EL (cell line): ENCODE results near the gene FGGY.
"Not testable (repeated sequence)": the region's sequence is repeated elsewhere in the genome, so short reads cannot be mapped to it uniquely, and the experiment has no call there.

Experiments used
- DNase-seq: peaks from one replicate; pipeline ENCODE4 v3.0.0-alpha.2; 2016

FGGY gene

DNA sequence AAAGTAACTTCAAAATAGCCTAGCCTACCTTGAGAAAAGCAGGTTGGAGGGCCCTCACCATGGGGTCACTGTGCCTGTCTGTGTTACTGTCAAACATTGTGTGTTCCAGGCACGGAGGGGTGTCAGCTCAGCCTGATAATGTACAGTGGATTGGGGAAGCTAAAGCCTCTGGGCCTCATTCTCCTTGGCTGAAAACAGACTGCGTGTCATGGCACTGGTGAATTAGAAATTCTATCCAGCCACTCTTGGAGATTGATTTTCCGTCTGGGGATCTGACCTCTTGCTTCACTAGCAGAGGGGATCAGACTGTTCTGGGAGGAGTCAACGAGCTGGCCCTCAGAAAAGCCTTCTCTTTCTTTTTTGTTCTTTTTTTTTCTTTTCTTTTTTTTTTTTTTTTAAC is 394.4 kb downstream of the FGGY start:
- DNase-seq: no peak

GRCh38 chr1:59692591-59692990 is 395.7 kb downstream of the FGGY start:
- DNase-seq: peak; percentile 97

- DNase-seq: no peak
Measured at GRCh38 chr1:59693406-59693805, 396.5 kb downstream of the FGGY start.

GRCh38 chr1:59695252-59695651 is 398.4 kb downstream of the FGGY start:
- DNase-seq: peak; percentile 27

GRCh38 chr1:59696421-59697115 is 399.7 kb downstream of the FGGY start:
- no peak for DNase-seq

- DNase-seq: no peak
Measured at GRCh38 chr1:59697150-59697800, 400.4 kb downstream of the FGGY start.

DNA sequence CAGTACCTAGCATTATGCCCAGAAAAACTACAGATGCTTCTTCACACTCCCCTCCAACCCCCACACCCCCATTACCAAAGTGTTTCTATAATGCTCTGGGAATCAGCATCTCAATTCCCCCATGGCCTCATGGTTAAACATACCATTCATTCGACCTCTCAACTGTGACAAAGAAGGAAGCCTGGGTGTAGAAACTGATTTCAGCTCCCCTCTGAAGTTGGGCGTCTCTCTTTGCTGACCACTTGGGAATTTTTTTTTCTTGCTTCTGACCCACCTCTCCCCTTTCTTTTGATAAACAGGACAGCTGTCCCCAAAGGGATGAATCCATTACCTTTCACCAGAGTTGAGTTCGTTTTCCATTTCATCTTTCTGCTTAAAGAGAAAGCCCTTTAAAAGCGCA is 401.5 kb downstream of the FGGY start:
- DNase-seq: no peak

- peak; percentile 53 for DNase-seq
Measured at GRCh38 chr1:59699227-59699847, 402.4 kb downstream of the FGGY start.

DNA sequence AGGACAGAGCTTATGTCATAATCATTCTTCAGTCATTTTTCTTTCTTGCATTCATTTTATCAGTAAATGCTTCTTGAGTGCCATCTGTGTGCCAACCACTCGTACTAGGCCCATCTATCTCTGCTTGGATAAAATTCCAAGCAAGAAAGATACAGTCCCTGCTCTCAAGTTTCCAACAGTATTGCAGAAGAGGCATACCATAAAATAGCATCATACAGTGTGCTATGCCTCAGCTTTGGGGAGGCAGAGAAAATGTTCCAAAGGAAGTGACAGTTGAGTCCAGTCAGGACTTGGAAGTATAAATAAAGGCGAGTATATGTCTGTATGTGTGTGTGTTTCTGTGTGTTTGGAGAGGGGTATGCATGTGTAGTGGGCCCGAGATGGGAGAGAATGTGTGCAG is 404.5 kb downstream of the FGGY start:
- no peak for DNase-seq

GRCh38 chr1:59703226-59703917 is 406.5 kb downstream of the FGGY start:
- DNase-seq: peak; percentile 61

DNA sequence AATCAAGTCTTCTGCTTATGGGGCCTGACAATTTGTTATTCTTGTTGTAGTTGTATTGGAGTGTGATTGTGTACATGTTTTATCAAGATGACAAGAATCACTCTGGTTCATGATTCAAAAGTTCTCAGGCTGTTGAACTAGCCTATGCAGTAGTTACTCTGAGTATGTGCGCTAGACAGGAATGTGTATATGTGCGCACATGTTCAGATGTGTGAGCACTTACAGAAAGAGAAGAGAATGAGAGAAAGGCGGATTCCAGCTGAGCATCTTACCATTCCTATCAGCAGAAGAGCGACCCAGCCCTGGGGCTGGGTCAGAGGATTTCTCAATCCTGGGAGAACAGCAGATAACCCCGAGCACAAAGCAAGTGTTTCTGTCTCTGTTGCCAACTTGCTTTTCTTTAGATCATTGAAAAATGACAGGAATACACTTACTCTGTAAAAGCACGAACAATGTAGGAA is 407.1 kb downstream of the FGGY start:
- DNase-seq: peak; percentile 23

- DNase-seq: no peak
Measured at GRCh38 chr1:59704716-59705115, 407.8 kb downstream of the FGGY start.

DNA sequence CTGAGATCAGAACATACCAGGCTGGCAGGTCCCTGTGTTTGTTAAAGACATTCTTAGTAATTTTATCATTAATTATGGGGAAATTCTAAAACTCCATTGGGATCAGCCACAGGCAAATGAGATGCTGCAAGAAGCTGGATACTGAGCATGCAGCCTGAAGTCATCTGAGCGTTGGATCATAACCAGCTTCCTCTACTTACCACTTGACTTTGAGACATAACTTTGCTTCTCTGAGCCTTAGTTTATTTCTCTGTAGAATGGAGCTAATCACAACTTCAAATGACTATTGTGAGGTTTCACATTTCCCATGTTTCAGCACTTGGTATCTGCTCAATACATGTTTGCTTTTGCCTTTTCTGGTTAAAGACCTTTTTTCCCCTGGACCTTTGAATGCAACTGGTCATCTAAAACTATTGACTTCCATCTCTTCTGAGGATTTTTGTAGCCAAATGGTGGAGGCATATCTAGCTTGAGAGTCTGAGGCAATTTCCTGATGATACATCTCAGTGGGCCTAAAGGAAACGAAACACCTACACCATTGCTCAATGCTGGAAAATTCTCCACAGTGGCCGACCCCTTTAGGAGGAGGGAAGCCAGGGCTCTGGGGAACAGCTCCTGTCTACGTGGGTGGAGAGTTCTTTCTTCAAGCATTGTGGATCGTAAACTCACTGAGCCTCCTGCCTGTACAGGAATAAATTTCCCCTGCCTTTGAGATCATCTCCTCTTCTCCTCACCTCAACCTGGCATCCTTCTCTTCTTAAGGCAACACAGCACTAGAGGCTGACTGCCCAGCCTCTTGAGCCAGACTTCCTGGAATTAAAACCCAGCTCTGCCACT is 408.8 kb downstream of the FGGY start:
- DNase-seq: peak; percentile 63

DNA sequence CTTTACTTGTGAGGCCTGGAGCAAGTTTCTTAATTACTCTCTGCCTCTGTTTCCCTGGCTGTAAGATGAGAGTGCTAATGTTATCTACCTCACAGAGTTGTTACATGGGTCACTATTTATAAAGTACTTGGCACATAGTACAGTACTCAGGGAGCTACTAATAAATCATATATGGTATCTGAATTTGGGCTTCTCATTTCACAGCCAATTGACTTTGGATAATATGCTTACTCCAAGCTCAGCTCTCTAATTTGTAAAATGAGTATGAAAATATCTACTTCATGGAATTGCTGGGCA is 409.4 kb downstream of the FGGY start:
- DNase-seq: no peak

DNA sequence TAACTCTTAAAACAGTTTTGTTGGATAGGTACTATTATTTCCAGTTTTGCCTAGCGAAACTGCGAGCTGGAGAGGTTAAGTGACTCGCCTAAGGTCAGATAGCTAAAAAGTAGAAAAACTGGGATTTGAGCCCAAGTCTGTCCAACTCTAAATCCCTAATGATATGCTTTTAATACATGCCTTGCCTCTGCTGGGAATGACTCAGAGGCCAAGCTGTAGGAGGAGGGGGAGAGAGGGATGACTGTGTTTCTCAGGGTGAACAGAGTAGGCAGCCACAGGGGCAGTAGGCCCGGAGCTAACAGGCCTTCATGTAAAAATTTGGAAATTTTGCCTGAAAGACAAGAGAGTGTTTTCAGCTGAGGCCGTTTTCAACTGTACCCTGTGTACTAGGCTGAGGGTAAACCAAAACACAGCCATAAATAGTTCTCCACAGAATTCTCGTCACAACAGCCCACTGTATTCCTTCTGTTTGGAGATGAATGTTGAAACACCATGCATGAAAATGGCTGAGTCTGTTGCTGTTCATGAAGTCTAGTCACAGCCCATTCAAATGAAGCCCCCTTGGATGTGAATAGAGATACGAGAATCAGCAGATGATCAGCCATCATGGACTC is 410.4 kb downstream of the FGGY start:
- peak; percentile 95 for DNase-seq

GRCh38 chr1:59709333-59709732 is 412.4 kb downstream of the FGGY start:
- DNase-seq: no peak

GRCh38 chr1:59710920-59711319 is 414.0 kb downstream of the FGGY start:
- DNase-seq: not testable (repeated sequence)

DNA sequence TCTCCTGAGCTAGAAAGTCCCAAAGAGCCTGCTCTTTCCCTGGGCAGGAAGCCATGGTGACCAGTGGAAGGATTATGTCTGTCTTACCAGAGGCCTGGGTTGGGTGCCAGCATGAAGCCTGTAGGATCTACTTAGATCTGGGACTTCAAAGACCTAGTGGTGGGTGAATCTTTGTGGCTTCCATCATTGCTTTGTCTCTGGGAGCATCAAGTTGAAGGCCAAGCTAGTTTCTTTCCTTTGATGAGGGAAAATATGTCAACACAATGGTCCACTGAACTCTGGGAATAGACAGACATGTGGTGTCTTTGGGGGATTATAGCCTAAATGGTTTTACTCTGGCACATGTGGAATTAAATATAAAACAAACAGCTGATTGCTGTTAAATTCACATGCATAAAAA is 417.3 kb downstream of the FGGY start:
- no peak for DNase-seq

DNA sequence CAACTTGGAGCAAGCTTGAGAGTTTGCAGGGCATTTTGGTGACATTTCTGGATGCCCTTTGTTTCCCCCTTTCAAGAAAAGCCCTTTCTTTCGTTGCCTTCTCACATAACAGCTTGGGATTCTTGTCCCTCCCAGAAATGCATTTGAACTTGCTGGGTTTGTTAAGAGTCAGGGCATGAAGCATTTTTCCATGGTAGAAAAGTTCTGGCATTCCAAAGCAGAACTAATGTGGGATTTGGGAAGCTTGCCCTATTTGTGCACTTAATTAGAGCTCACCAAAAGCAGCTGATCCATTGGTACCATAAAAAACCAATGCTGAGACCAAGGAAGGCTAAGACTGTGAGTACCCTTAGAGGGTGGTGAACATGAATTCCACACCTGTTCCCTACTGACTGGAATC is 418.1 kb downstream of the FGGY start:
- DNase-seq: no peak

DNA sequence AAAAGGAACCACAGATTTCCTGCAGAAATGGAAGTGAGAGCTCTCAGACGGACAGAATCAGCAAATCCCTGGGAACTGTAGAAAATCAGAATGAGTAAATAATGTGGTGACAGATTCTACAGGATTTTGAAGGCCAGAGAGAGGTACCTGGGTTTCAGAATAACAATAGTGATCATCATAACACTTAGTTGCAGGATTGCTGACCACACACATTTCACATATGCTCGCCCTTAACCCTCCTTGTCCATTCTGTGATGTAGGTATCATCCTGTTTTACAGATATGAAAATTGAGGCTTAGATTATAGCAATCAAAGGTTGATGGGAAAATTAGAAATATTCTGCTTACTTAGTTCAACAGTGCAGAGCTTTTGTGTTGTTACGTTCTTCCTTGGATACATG is 419.9 kb downstream of the FGGY start:
- DNase-seq: no peak

- DNase-seq: peak; percentile 35
Measured at GRCh38 chr1:59718064-59718988, 421.4 kb downstream of the FGGY start.
